HG02623 (cell line): Measurements from ENCODE around the gene SLC41A2.

Experiments used
- ATAC-seq: cut with Tn5 transposase; IDR thresholded peaks from one replicate; pipeline ENCODE4 v1.9.1; 2021; ENCODE audit warnings: moderate library complexity; ENCODE audit not compliant: unreplicated experiment

SLC41A2 gene

GRCh38 chr12:104930388-104931326 is 27.4 kb downstream of the SLC41A2 start:
- peak; percentile 82 for ATAC-seq

DNA sequence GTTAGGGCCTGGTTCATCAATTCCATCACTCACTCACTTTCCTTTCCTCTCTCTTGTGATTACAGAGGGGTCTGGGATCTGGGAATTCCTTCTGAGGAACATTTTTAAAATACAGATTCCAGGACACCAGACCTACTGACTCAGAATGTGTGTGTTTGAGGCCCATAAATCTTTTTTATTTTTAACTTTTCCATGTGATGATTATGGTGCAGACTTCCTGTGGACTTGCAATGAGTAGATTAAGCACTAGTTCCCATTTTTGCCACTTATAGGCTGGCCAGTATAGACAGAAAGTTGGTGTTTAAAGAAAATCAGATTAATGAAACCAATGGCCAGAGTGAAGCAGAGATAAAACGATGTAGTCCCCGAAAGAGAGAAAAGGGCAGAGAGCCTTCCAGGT is 28.1 kb downstream of the SLC41A2 start:
- peak; percentile 6 for ATAC-seq

- ATAC-seq: no peak
Observed at GRCh38 chr12:104929368-104929767, 28.7 kb downstream of the SLC41A2 start.

GRCh38 chr12:104928036-104928745 is 29.9 kb downstream of the SLC41A2 start:
- no peak for ATAC-seq

DNA sequence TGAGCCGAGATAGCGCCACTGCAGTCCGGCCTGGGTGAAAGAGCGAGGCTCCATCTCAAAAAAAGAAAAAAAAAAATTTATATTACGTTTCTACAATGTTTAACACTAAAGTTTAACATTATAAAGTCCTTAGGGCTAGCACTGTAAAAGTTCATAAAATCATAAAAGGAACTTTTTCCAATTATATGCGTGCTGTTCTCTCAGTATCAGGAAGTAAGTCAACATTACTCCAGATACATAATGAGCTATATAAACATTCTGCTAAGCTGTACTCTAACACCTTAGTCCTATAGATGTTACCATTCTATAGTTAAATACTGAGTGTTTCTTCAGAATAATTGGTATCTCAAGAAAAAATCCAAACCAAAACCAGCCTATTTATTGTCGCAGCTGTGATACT is 32.6 kb downstream of the SLC41A2 start:
- no peak for ATAC-seq

DNA sequence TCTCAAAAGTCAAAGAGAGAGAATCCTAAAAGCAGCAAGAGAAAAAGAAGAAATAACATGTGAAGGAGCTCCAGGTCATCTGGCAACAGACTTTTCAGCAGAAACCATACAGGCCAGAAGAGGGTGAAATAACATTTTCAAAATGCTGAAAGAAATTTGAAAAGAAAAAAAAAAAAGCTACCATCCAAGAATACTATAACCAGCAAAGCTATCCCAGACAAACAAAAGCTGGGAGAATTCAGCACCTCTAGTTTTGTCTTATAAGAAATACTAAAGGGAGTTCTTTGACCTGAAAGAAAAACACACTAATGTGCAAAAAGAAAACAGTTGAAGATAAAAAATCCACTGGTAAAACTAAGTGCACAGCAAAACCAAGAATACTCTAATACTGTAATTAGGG is 36.8 kb downstream of the SLC41A2 start:
- ATAC-seq: no peak

GRCh38 chr12:104911942-104912341 is 46.1 kb downstream of the SLC41A2 start:
- no peak for ATAC-seq

DNA sequence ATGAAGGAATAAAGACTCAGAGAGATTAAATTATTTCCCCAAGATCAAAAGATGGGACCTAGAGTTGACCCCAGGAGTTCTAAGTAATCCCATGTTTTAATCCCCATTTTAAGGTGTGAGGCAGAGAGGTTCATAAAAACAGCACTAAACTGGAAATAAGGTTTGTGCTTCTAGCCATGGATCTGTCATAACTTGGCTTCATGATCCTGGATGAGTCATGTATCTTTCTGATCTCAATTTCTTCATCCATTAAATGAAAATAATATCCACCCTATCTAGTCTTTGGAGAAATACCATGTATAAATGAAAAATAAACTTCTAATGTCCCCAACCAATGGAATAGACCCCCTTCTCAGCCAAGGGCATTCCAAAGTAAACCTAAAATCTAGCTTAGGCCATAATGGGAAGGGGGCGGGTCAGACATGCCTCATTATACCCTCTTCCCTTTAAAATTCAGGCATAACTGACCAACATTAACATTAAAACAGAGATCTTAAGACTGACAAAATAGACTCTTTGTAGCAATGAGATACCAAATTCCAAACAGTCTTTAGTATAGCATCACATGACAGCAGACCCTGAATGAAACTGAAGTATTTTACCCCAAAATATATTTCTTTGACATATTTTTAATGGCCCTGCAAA is 47.8 kb downstream of the SLC41A2 start:
- ATAC-seq: no peak

DNA sequence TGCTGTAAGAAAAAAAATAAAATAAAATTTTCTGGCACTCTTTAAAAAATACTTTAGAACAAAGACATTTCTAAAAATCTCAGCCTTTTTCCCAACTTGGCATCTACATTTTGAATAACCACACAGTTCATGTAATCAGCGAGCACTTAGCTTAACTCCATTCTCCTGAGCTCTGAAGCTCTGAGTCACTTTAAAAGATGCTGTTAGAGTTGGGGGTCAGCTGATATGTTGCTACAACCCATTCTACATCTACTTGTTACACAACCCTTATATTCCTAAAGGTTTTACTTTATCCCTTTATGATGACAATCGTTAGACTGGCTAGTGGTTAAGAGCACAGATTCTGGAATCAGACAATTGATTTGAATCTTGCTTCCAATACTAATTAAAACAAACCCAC is 48.3 kb downstream of the SLC41A2 start:
- no peak for ATAC-seq
